ENCODE measurements around the gene OR4K13.

Gene OR4K13, protein sequence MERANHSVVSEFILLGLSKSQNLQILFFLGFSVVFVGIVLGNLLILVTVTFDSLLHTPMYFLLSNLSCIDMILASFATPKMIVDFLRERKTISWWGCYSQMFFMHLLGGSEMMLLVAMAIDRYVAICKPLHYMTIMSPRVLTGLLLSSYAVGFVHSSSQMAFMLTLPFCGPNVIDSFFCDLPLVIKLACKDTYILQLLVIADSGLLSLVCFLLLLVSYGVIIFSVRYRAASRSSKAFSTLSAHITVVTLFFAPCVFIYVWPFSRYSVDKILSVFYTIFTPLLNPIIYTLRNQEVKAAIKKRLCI

DNA sequence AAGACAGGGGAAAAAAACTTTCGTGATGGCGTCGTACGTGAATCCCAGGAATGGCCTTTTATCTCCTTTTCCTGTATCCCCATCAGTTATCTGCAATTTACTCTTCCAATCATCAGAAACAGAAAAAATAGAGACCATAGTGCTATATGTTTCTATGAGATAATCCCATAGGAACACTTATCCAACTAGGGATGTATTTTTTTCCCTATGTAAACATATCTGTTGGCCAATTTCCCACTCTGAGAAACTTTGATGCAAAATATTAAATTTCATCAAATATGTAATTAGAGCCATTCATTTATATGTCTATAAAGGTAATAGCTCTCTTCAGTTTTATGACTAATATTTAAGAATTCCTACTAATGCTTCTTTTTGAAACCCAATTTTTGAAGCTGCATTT is at the start of gene OR4K13:
OR4K13 (minus strand) TSS at position 101 of the 400 bp plus-strand sequence. CDS start 1,280 bp downstream, outside the sequence.
- no peak for DNase-seq (ENCODE audit: low read depth in 1 of 2, low spot score in 1 of 2)

- DNase-seq (ENCODE audit: low read depth in 1 of 2, low spot score in 1 of 2) = no peak
These were observed 23.9 kb upstream of the OR4K13 start, which contains the start of gene OR4L1 for GRCh38 chr14:20059745-20060144. Gene OR4L1 (plus strand): TSS chr14:20060045. CDS start chr14:20060045, 0 bp downstream.

GRCh38 chr14:20048202-20048601 is 12.4 kb upstream of the OR4K13 start:
- DNase-seq (ENCODE audit: low read depth in 1 of 2, low spot score in 1 of 2) = no peak

DNA sequence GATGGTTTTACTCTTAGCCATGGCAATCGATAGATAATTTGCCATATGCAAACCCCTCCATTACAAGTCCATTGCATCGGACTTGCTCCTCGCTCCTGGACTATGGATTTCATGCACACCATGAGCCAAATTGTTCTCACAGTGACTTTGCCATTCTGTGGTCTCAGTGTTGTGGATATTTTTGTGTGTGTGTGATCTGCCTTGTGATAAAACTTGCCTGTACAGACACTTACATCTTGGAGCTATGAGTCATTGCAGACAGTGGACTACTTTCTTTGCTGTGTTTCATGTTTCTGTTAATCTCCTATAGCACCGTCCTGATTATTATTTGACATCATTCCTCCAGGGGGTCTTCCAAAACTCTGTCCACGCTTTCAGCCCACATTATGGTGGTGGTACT is 8.4 kb upstream of the OR4K13 start:
- DNase-seq (ENCODE audit: low read depth in 1 of 2, low spot score in 1 of 2) = no peak

- no peak for DNase-seq (ENCODE audit: low read depth in 1 of 2, low spot score in 1 of 2)
These were observed 389 bp downstream of the OR4K13 start for GRCh38 chr14:20035449-20035848.

- DNase-seq (ENCODE audit: low read depth in 1 of 2, low spot score in 1 of 2) = no peak
These were observed 4.8 kb downstream of the OR4K13 start for GRCh38 chr14:20031058-20031457.

DNA sequence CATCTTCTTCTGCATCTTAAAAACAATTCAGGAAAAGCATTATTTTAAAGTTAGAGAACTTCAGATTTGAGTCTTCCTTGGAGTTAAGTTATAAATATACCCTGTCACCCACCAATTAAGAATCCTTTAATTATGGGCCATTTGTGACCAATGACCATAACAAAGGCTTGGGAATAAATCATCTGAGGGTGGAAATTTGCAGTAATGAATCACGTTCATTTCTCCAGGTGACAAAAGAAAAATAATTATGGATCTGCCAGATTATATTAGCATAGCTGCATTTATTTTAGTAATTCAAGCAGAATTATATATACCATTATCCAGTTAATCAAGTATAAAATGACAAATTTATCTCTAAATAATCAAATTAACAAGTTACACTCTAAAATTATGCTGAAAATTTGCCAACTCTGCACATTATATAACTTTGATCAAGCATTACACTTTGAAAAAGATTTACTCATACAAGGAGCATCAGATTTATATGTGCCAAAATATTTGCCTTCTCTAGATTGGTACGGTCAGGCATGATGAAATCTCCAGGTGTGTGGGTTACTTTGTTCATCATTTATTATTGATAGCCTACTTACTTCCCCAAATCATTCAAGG is 16.5 kb downstream of the OR4K13 start, which contains the start of gene OR4K14:
OR4K14 (minus strand) TSS at position 51 of the 609 bp plus-strand sequence. CDS start 4,114 bp downstream, outside the sequence.
- DNase-seq (ENCODE audit: low read depth in 1 of 2, low spot score in 1 of 2) = no peak

GRCh38 chr14:20008156-20008555 is 27.7 kb downstream of the OR4K13 start:
- DNase-seq (ENCODE audit: low read depth in 1 of 2, low spot score in 1 of 2) = no peak

DNA sequence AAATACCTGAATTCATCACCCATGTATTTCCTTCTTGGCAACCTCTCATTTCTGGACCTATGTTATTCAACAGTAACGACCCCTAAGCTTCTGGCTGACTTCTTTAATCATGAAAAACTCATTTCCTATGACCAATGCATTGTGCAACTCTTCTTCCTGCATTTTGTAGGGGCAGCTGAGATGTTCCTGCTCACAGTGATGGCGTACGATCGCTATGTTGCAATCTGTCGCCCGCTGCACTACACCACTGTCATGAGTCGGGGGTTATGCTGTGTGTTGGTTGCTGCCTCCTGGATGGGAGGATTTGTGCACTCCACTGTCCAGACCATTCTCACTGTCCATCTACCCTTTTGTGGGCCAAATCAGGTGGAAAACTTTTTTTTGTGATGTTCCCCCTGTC is 33.5 kb downstream of the OR4K13 start:
- DNase-seq (ENCODE audit: low read depth in 1 of 2, low spot score in 1 of 2) = no peak

DNA sequence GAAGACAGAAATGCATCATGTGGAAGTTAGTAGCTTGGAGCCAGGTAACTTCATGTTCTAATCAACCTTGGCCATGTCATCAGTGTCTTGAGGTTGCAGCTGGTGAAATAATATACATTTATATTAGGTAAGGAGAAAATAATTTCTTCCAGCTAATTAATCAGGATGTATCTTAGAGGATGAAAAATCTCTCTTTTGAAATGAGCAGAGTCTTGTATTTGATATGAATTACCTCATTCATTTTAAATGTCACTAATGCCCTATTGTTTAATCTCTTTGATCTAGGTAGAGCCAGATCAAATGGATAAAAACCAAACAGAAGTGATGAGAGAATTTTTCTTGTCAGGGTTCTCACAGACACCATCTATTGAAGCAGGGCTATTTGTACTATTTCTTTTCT is 34.0 kb downstream of the OR4K13 start, which contains the start of gene OR4Q2:
OR4Q2 (plus strand) TSS at position 301 of the 400 bp plus-strand sequence.
- no peak for DNase-seq (ENCODE audit: low read depth in 1 of 2, low spot score in 1 of 2)

DNA sequence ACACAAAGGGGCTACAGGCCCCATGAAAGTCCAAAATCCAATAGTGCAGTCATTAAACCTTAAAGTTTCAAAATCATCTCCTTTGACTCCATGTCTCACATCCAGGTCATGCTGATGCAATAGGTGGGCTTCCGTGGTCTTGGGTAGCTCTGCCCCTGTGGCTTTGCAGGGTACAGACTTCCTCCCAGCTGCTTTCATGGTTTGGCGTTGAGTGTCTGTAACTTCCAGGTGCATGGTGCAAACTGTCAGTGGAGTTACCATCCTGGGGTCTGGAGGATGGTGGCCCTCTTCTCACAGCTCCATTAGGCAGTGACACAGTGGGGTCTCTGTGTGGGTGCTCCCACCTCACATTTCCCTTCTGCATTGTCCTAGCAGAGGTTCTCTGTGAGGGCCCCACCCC is 42.4 kb downstream of the OR4K13 start:
- no peak for DNase-seq (ENCODE audit: low read depth in 1 of 2, low spot score in 1 of 2)

Data from stimulated activated CD4-positive, alpha-beta T cell treated with anti-CD3 and anti-CD28 coated beads, Interleukin-15, amount 100 ng/mL, for 1 hour (primary cell).